ENCODE data around the gene ZBTB39. TPM values are rescaled to one million over a fixed set of nuclear protein-coding genes. Genes with fewer than 3 reads are reported as not detected.

ZBTB39 gene
- polyA plus RNA-seq, 4 donors: 11.2 to 13.4 (median 11.5) TPM

DNA sequence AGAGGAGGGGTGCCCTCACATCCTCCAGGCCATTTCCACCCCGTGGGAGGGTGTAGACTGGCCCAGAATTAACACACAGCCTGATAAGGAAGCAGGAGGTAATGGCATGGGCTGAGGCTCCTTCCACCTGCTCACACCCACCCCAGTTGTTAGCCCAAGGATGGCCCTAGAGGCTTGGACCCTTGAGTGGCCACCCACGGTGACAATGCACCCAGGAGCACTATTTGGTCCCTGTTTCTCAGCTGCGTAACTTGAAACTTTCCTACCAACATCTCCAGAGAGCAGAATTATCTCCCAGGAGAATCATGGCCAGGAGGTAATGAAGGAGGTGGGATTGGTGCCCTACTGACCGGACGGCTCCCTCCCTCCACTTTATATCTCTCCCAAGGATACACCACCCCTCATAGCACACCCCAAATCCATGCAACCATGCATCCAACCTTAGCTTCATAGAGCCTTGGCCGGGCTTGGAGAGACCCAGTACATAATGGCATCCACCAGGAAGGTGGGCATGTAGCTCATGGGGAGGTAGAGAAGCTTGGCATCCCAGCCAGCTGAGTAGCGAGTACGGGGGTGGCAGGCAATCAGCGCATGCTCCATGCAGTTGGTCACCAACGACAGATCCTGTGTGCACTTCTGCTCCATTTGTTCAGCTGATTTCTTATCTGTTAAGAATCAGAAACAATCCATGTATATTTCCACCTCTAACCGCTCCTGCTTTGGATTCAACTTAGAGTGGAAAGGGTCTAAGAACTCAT, 54.6 kb downstream of the ZBTB39 start:
- DNase-seq (ENCODE audit: low read depth in 4 of 4, low spot score in 2 of 4): no peak

DNA sequence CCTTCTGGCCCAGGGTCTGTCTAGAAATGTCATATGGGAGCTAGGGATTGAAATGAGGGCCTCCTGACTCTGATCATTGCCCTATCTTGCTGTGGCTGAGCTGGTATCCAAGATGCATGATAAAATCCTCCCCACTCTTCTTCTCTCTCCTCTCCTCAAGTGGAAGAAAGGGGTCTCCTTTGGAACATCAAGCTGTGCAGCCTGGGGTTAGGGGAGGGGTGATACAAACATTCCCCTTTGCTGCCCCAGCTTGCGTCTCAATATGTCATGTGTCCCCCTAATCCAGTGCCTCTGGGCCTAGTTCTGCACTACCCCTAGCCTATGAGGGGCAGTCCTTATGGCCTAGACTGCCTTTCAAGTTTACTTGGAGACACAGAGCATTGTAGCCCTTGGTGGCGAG, 57.5 kb downstream of the ZBTB39 start:
- DNase-seq (ENCODE audit: low read depth in 4 of 4, low spot score in 2 of 4): no peak

Other genes with a start within 250 kb of the ZBTB39 start
- gene HSD17B6, start 243.2 kb downstream of the ZBTB39 start, polyA plus RNA-seq (ENCODE audit: insufficient read length in 4 of 4): 1 to 10 TPM in 1 of 4 donors, under 1 TPM in 3; 0.51 to 1.1 (median 0.98) TPM
- gene SDR9C7, start 72.1 kb downstream of the ZBTB39 start, polyA plus RNA-seq (ENCODE audit: insufficient read length in 4 of 4): under 1 TPM; 0.10 to 0.53 (median 0.14) TPM
- gene RDH16, start 48.9 kb downstream of the ZBTB39 start, polyA plus RNA-seq (ENCODE audit: insufficient read length in 4 of 4): 1 to 10 TPM in 2 of 4 donors, under 1 TPM in 2; 0.34 to 1.6 (median 0.85) TPM
- 1 to 10 TPM in 2 of 4 donors, under 1 TPM in 2; 0.49 to 1.4 (median 1.1) TPM for gene TAC3, start 10.0 kb upstream of the ZBTB39 start, polyA plus RNA-seq (ENCODE audit: insufficient read length in 4 of 4)
- under 1 TPM in 3 of 4 donors, not detected in 1; 0.16 to 0.22 (median 0.17) TPM for gene MYO1A, start 43.6 kb upstream of the ZBTB39 start, polyA plus RNA-seq (ENCODE audit: insufficient read length in 4 of 4)
- gene NEMP1, start 72.2 kb upstream of the ZBTB39 start, polyA plus RNA-seq (ENCODE audit: insufficient read length in 4 of 4): 10 to 100 TPM; 19.0 to 30.0 (median 24.1) TPM
- 10 to 100 TPM; 40.3 to 57.1 (median 51.4) TPM for gene NAB2, start 82.6 kb upstream of the ZBTB39 start, polyA plus RNA-seq (ENCODE audit: insufficient read length in 4 of 4)
- gene STAT6, start 104.8 kb upstream of the ZBTB39 start, polyA plus RNA-seq (ENCODE audit: insufficient read length in 4 of 4): 100 to 1,000 TPM in 2 of 4 donors, 10 to 100 TPM in 2; 77.1 to 139 (median 108) TPM
- 10 to 100 TPM; 60.8 to 93.7 (median 83.9) TPM for gene LRP1, start 121.9 kb upstream of the ZBTB39 start, polyA plus RNA-seq (ENCODE audit: insufficient read length in 4 of 4)
- under 1 TPM in 1 of 4 donors, not detected in 3; 0.46 TPM for gene LRP1-AS, start 141.1 kb upstream of the ZBTB39 start, polyA plus RNA-seq (ENCODE audit: insufficient read length in 4 of 4)
- gene NXPH4, start 210.2 kb upstream of the ZBTB39 start, polyA plus RNA-seq (ENCODE audit: insufficient read length in 4 of 4): 1 to 10 TPM; 2.2 to 6.3 (median 5.2) TPM
- 10 to 100 TPM; 67.7 to 91.4 (median 77.7) TPM for gene SHMT2, start 223.2 kb upstream of the ZBTB39 start, polyA plus RNA-seq (ENCODE audit: insufficient read length in 4 of 4)
- 1 to 10 TPM; 1.9 to 8.4 (median 5.4) TPM for gene STAC3, start 244.6 kb upstream of the ZBTB39 start, polyA plus RNA-seq (ENCODE audit: insufficient read length in 4 of 4)

Data from left renal cortex interstitium (tissue), 4 donors.